NT2/D1 (cell line): ENCODE measurements around the gene FARP1.

Source experiments
- DNase-seq: peaks from one replicate; pipeline ENCODE4 v3.0.0-alpha.2; 2011; ENCODE audit warnings: low read depth, low spot score
- H3K27me3 ChIP-seq: 2 replicates; pipeline ENCODE4 v1.6.0; 2011; ENCODE audit warnings: mild to moderate bottlenecking; ENCODE audit not compliant: insufficient read length, insufficient read depth
- H3K36me3 ChIP-seq: 2 replicates; pipeline ENCODE4 v1.6.1; 2011; ENCODE audit warnings: mild to moderate bottlenecking, low read length, mixed read lengths; ENCODE audit not compliant: insufficient read depth, insufficient read length
- H3K4me1 ChIP-seq: 2 replicates; pipeline ENCODE4 v1.5.1; 2011; ENCODE audit not compliant: insufficient read depth, insufficient read length
- H3K4me3 ChIP-seq: 2 replicates; pipeline ENCODE4 v1.5.1; 2011; ENCODE audit warnings: low read depth; ENCODE audit not compliant: insufficient read length
- H3K9ac ChIP-seq: 2 replicates; pipeline ENCODE4 v1.6.0; 2011; ENCODE audit warnings: low read depth; ENCODE audit not compliant: insufficient read length
- H3K9me3 ChIP-seq: 2 replicates; pipeline ENCODE4 v1.5.1; 2011; ENCODE audit warnings: mild to moderate bottlenecking, low read length; ENCODE audit not compliant: insufficient read depth
- SUZ12 ChIP-seq: IDR thresholded peaks from 2 replicates; pipeline ENCODE4 v1.6.1; 2011; ENCODE audit not compliant: insufficient read length, insufficient read depth; ENCODE audit errors: extremely low read depth
- YY1 ChIP-seq: IDR thresholded peaks from 2 replicates; pipeline ENCODE4 v1.6.1; 2011; ENCODE audit not compliant: insufficient read length, insufficient read depth
- ZNF274 ChIP-seq: IDR thresholded peaks from 2 replicates; pipeline ENCODE4 v1.6.1; 2011; ENCODE audit warnings: mild to moderate bottlenecking, low read depth, low read length

The FARP1 gene

GRCh38 chr13:98176777-98177608 is 34.1 kb downstream of the FARP1 start, which contains the start of gene RNF113B:
Gene RNF113B, minus strand, starts transcription at chr13:98177269. Its CDS starts 33 bp downstream, at chr13:98177236.
- no peaks in the 10 kb centered on the region; the same call in 1 of the 2 replicates for H3K9me3 ChIP-seq
- peaks cover 14% of the 10 kb centered on the region for H3K4me1 ChIP-seq
- H3K27me3 ChIP-seq, result no peaks in the 10 kb centered on the region
- H3K4me3 ChIP-seq, result no peak within 1 kb of the TSS
- TF ChIP-seq ZNF274 (no peak), YY1 (no peak)
- H3K36me3 ChIP-seq, result peaks cover 10% of the 10 kb centered on the region
- no peak for DNase-seq
- no peak within 1 kb of the TSS for H3K9ac ChIP-seq

GRCh38 chr13:98180092-98180491 is 37.2 kb downstream of the FARP1 start:
- DNase-seq, result no peak
- Histone ChIP-seq H3K36me3 (peaks cover 10% of the 10 kb centered on the region), H3K9me3 (no peaks in the 10 kb centered on the region; the same call in 1 of the 2 replicates), H3K27me3 (no peaks in the 10 kb centered on the region), H3K4me3 (no peak overlapping the region), H3K9ac (no peak overlapping the region), H3K4me1 (peaks cover 3% of the 10 kb centered on the region)
- TF ChIP-seq YY1 (no peak), ZNF274 (no peak), SUZ12 (no peak)

- no peak overlapping the region for H3K4me3 ChIP-seq
- no peak for DNase-seq
- H3K36me3 ChIP-seq, result peaks cover 9% of the 10 kb centered on the region
- no peaks in the 10 kb centered on the region for H3K27me3 ChIP-seq
- TF ChIP-seq ZNF274, result no peak
- peaks cover 3% of the 10 kb centered on the region for H3K4me1 ChIP-seq
- H3K9ac ChIP-seq, result no peak overlapping the region
- no peaks in the 10 kb centered on the region; the same call in 1 of the 2 replicates for H3K9me3 ChIP-seq
These were observed 38.4 kb downstream of the FARP1 start for GRCh38 chr13:98181111-98181815.

- TF ChIP-seq YY1, result no peak
- no peak for TF ChIP-seq ZNF274
- no peak for TF ChIP-seq SUZ12
- Histone ChIP-seq H3K27me3 (no peaks in the 10 kb centered on the region), H3K4me1 (no peaks in the 10 kb centered on the region), H3K36me3 (no peaks in the 10 kb centered on the region), H3K9me3 (no peaks in the 10 kb centered on the region; the same call in 1 of the 2 replicates), H3K9ac (no peak overlapping the region), H3K4me3 (no peak overlapping the region)
- DNase-seq, result no peak
These were observed 39.3 kb downstream of the FARP1 start for GRCh38 chr13:98182153-98182552.

GRCh38 chr13:98182589-98182988 is 39.7 kb downstream of the FARP1 start:
- H3K9me3 ChIP-seq, result no peaks in the 10 kb centered on the region; the same call in 1 of the 2 replicates
- H3K36me3 ChIP-seq, result no peaks in the 10 kb centered on the region
- no peak overlapping the region for H3K4me3 ChIP-seq
- TF ChIP-seq ZNF274 (no peak), SUZ12 (no peak), YY1 (no peak)
- H3K27me3 ChIP-seq, result no peaks in the 10 kb centered on the region
- H3K4me1 ChIP-seq, result no peaks in the 10 kb centered on the region
- no peak for DNase-seq
- no peak overlapping the region for H3K9ac ChIP-seq

DNA sequence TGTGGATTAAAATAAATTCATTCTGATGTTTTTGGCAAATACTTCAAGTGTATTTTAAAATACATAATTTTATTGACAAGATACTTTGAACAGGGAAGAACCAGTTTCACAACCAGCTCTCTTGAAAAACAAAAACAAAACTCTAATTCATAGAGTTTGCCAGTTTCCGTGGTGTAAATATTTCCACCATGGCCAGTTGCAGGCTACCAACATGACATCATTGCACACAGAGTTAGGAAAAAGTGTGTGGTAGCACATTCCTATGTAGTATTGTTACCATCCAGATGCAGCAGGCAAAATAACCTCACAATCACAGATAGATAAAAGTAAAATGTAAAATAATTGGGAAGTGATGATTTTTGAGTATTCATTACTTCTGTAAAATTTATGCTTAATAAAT is 41.9 kb downstream of the FARP1 start:
- Histone ChIP-seq H3K27me3 (no peaks in the 10 kb centered on the region), H3K4me3 (no peak overlapping the region), H3K9me3 (no peaks in the 10 kb centered on the region), H3K4me1 (no peaks in the 10 kb centered on the region), H3K9ac (no peak overlapping the region), H3K36me3 (no peaks in the 10 kb centered on the region)
- DNase-seq, result no peak
- no peak for TF ChIP-seq YY1
- no peak for TF ChIP-seq SUZ12
- no peak for TF ChIP-seq ZNF274

- DNase-seq, result no peak
- TF ChIP-seq ZNF274 (no peak), YY1 (no peak), SUZ12 (no peak)
- H3K27me3 ChIP-seq, result no peaks in the 10 kb centered on the region
These were observed 44.5 kb downstream of the FARP1 start for GRCh38 chr13:98187155-98187964.

More at GRCh38 chr13:98187155-98187964, 44.5 kb downstream of the FARP1 start:
- Histone ChIP-seq H3K9ac (no peak overlapping the region), H3K4me1 (no peaks in the 10 kb centered on the region), H3K36me3 (no peaks in the 10 kb centered on the region), H3K9me3 (no peaks in the 10 kb centered on the region), H3K4me3 (no peak overlapping the region)
